GM12878 (cell line): ENCODE results near the gene PDXDC1. TPM values are rescaled to one million over a fixed set of nuclear protein-coding genes. Genes with fewer than 3 reads are reported as not detected.
"Not testable (repeated sequence)": the region's sequence is repeated elsewhere in the genome, so short reads cannot be mapped to it uniquely, and the experiment has no call there.

Experiments used
- ATAC-seq: fragments of 200-7000 bp; cut with Tn5 transposase; 3 replicates; pipeline ENCODE4 v1.9.1; 2020; ENCODE audit warnings: mild to moderate bottlenecking, moderate library complexity
- BruUV-seq: library from RNA; stranded (reverse); fragments of 400-500 nt; replicated peaks from 2 replicates; lab custom pipeline; 2021; lab: Mats Ljungman, UMichigan
- CTCF ChIA-PET: fragments of 300-600 bp; sonication (Branson Sonifier 250); formaldehyde crosslinking; extraction: SDS; loops from one replicate; lab custom pipeline; 2021; ENCODE audit warnings: inconsistent platforms; lab: Yijun Ruan, JAX
- POLR2A ChIA-PET: fragments of 350-600 bp; formaldehyde crosslinking; extraction: SDS; loops from one replicate; lab custom pipeline; 2021; ENCODE audit warnings: inconsistent platforms; lab: Charles Lee
- RAD21 ChIA-PET: fragments of 300-600 bp; sonication (Branson Sonifier 250); formaldehyde crosslinking; loops from one replicate; lab custom pipeline; 2023; ENCODE audit warnings: antibody characterized with exemption; ENCODE audit not compliant: unreplicated experiment; lab: Charles Lee
- SMC1A ChIA-PET: fragments of 300-600 bp; sonication (Branson Sonifier 250); formaldehyde crosslinking; loops from one replicate; lab custom pipeline; 2023; ENCODE audit not compliant: unreplicated experiment, uncharacterized antibody; lab: Charles Lee
- DNase-seq: peaks from one replicate; pipeline ENCODE4 v3.0.0-alpha.2; 2011; ENCODE audit warnings: low read depth, low spot score
- FAIRE-seq: peaks from 3 replicates; lab custom pipeline; 2011; peaks lifted over from hg19 to GRCh38; lab: Jason Lieb, UNC
- H2AFZ ChIP-seq: 2 replicates; pipeline ENCODE4 v1.6.0; 2011; ENCODE audit warnings: low read depth, low read length, control low read depth; ENCODE audit not compliant: control insufficient read depth
- H3K27ac ChIP-seq: 2 replicates; pipeline ENCODE4 v1.5.1; 2011; ENCODE audit warnings: control low read depth; ENCODE audit not compliant: control insufficient read depth, insufficient read depth
- H3K27me3 ChIP-seq, 2 experiments: replicated peaks in 1 of 2; 2 replicates each; pipeline versions ENCODE4 v1.6.0 to v1.6.1; 2011; ENCODE audit warnings: low read length in 1 of 2; ENCODE audit not compliant: control insufficient read depth in 2 of 2, insufficient read depth in 2 of 2
- H3K36me3 ChIP-seq, 2 experiments: 2 replicates each; pipeline ENCODE4 v1.5.1; 2011; ENCODE audit warnings: low read length in 1 of 2; ENCODE audit not compliant: control insufficient read depth in 2 of 2, insufficient read depth in 2 of 2
- H3K4me1 ChIP-seq: 2 replicates; pipeline ENCODE4 v1.6.1; 2011; ENCODE audit warnings: mild to moderate bottlenecking, low read length, moderate library complexity, mixed read lengths; ENCODE audit not compliant: control insufficient read depth, insufficient read depth
- H3K4me2 ChIP-seq: 2 replicates; pipeline ENCODE4 v1.6.0; 2011; ENCODE audit warnings: control low read depth; ENCODE audit not compliant: control insufficient read depth, insufficient read depth
- H3K4me3 ChIP-seq: fragments of 200-600 bp; sonication (generic); 2 replicates; pipeline ENCODE4 v1.5.1; 2016
- H3K79me2 ChIP-seq: 2 replicates; pipeline ENCODE4 v1.6.0; 2011; ENCODE audit warnings: low read length; ENCODE audit not compliant: control insufficient read depth, insufficient read depth
- H3K9ac ChIP-seq: 2 replicates; pipeline ENCODE4 v1.8.0; 2011; ENCODE audit warnings: low read length, control low read depth, mixed read lengths; ENCODE audit not compliant: control insufficient read depth, insufficient read depth
- H3K9me3 ChIP-seq: replicated peaks from 3 replicates; pipeline ENCODE4 v1.5.1; 2011; ENCODE audit warnings: mild to moderate bottlenecking, low read length; ENCODE audit not compliant: control insufficient read depth, insufficient read depth
- H4K20me1 ChIP-seq: 2 replicates; pipeline ENCODE4 v1.6.0; 2011; ENCODE audit not compliant: control insufficient read depth, insufficient read depth
- BACH1 ChIP-seq: fragments of 450-650 bp; IDR thresholded peaks from 2 replicates; pipeline ENCODE4 v1.6.1; 2017; ENCODE audit warnings: mild to moderate bottlenecking, borderline replicate concordance
- ESRRA ChIP-seq: IDR thresholded peaks from 2 replicates; pipeline ENCODE4 v1.6.1; 2012; ENCODE audit warnings: mild to moderate bottlenecking, low read length, improper control_type of control experiment
- EZH2 ChIP-seq: IDR thresholded peaks from 2 replicates; pipeline ENCODE4 v1.6.1; 2012; ENCODE audit warnings: low read depth, mild to moderate bottlenecking, control low read depth, inconsistent platforms, low read length, borderline replicate concordance; ENCODE audit not compliant: control insufficient read depth
- HCFC1 ChIP-seq: fragments of 150-350 bp; IDR thresholded peaks from 2 replicates; pipeline ENCODE4 v1.6.1; 2014; ENCODE audit warnings: low read length
- IKZF1 ChIP-seq: fragments of 450-650 bp; conservative IDR thresholded peaks from 2 replicates; pipeline ENCODE4 v1.6.1; 2017; ENCODE audit warnings: antibody characterized with exemption, mild to moderate bottlenecking
- MAX ChIP-seq: IDR thresholded peaks from 2 replicates; pipeline ENCODE4 v1.6.1; 2012; ENCODE audit warnings: low read depth, low read length, improper control_type of control experiment
- PAX8 ChIP-seq: fragments of 450-650 bp; IDR thresholded peaks from 2 replicates; pipeline ENCODE4 v1.6.1; 2017; ENCODE audit warnings: mild to moderate bottlenecking, moderate library complexity
- SMAD1 ChIP-seq: fragments of 450-650 bp; IDR thresholded peaks from 2 replicates; pipeline ENCODE4 v1.6.1; 2018; ENCODE audit warnings: mild to moderate bottlenecking, low read depth; ENCODE audit not compliant: partially characterized antibody
- ZBTB40 ChIP-seq: fragments of 450-650 bp; IDR thresholded peaks from 2 replicates; pipeline ENCODE4 v1.6.1; 2016; ENCODE audit warnings: mild to moderate bottlenecking, moderate library complexity, borderline replicate concordance
- ZNF207 ChIP-seq: fragments of 450-650 bp; IDR thresholded peaks from 2 replicates; pipeline ENCODE4 v1.6.1; 2014; ENCODE audit warnings: antibody characterized with exemption, mild to moderate bottlenecking, borderline replicate concordance
- WGBS: methylation state at CpG from one replicate; pipeline ENCODE4 v1.1.6; 2016; ENCODE audit warnings: low lambda C conversion rate; ENCODE audit not compliant: insufficient replicate concordance, insufficient coverage; ENCODE audit errors: missing lambda C conversion rate; 5-methylcytosine and 5-hydroxymethylcytosine counted together
- in situ Hi-C: fragments of 300-500 bp; cut with MboI; formaldehyde crosslinking; loops from 9 replicates; pipeline ENCODE4 v1.14.3; 2018; ENCODE audit warnings: mixed read lengths
- intact Hi-C: fragments of 100-400 bp; cut with micrococcal nuclease; formaldehyde crosslinking; loops from one replicate; pipeline ENCODE4 v1.14.2; 2022; ENCODE audit not compliant: unreplicated experiment
- polyA plus RNA-seq, 11 experiments: library from polyadenylated mRNA; depleted of rRNA in 4 of 11; unstranded in 6 of 11; stranded (reverse) in 5 of 11; fragments of >200 nt; fragmentation: Nextera tagmentation in 4 of 11; fragmentation: Illumina TruSeq in 1 of 11; extraction: Ambion mirVana in 4 of 11; extraction: Trizol in 1 of 11; gene quantifications; 1 replicate in 1 of 11; 2 replicates in 10 of 11; pipeline versions ENCODE4 v1.2.1 to v1.2.3, GENCODE V29; 2011 to 2016; ENCODE audit warnings: inconsistent platforms in 2 of 11, missing spikeins in 2 of 11, low read depth in 1 of 11
- total RNA-seq, 4 experiments: library from RNA; depleted of rRNA in 3 of 4; stranded (reverse); fragments of >200 nt in 3 of 4; fragmentation: Illumina TruSeq in 1 of 4; extraction: Trizol in 1 of 4; gene quantifications; 2 replicates each; pipeline versions ENCODE4 v1.2.1 to v1.2.3, GENCODE V29; 2013 to 2021
- TF ChIP-seq, protein P1 (sequence below): fragments of 450-650 bp; IDR thresholded peaks from 2 replicates; pipeline ENCODE4 v1.6.1; 2017; ENCODE audit warnings: mild to moderate bottlenecking, low read depth, inconsistent platforms; ENCODE audit not compliant: poor library complexity, severe bottlenecking

The PDXDC1 gene
- total and polyA plus RNA-seq, 10 of the 15 experiments (the other 5 are each of a cell fraction or from before 2014, with no cell fraction given), result 6.1 to 78.2 (median 53.8) TPM

DNA sequence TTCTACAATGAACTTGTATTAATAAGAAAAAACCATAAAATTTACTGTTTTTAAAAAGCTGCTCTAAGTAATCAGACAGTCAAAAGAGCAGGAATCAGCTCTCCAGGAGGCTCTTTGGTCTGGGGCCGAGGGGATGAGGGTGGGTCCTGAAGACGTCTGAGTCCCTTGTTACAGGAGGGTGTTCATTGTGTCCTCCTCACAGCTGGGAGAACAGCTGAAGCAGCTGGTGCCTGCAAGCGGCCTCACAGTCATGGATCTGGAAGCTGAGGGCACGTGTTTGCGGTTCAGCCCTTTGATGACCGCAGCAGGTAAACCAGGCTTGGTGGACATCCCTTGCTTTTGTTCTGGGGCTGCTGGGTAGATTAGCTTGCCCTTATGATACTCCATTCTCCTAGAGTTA, 54.9 kb downstream of the PDXDC1 start:
- 92% methylated on average over 6 of the region's 6 CpGs for WGBS
- FAIRE-seq, BruUV-seq, ATAC-seq, H4K20me1 ChIP-seq, H3K4me1 ChIP-seq, H3K4me3 ChIP-seq, POLR2A ChIA-PET, SMC1A ChIA-PET, intact Hi-C loops, in situ Hi-C loops, H3K27me3 ChIP-seq, H3K79me2 ChIP-seq, H3K9ac ChIP-seq, RAD21 ChIA-PET, H3K9me3 ChIP-seq, H3K4me2 ChIP-seq, DNase-seq, CTCF ChIA-PET, H2AFZ ChIP-seq, H3K27ac ChIP-seq: not testable (repeated sequence)
- peaks cover 21 to 24% of the 10 kb centered on the region in 2 experiments for H3K36me3 ChIP-seq

DNA sequence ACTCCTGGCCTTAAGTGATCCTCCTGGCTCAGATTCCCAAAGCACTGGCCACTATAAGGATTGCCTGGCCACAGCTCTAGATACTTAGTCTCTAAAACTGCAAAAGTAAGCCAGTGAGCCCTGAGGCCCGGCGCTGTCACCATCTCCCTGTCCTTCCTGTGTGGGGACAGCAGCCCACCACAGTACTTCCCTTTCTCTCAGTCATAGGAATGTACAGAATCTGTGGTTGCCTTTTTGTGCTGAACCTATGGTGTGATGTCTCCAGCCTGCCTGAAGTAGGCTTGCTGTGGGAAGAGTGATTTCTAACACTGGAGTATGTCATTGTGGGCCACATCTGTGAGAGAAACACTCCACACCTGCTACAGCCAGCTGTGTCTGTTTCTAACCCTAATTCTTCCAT, 56.4 kb downstream of the PDXDC1 start:
- ChIA-PET CTCF (no interaction called here), RAD21 (no interaction called here), POLR2A (interaction anchor here (0.6 kb wide), 1 partner anchor 1011 kb away, joined by 5 read pairs; no protein-coding TSS in a partner anchor), SMC1A (interaction anchor here (1.8 kb wide), 1 partner anchor 10 kb away, joined by 7 read pairs; no protein-coding TSS in a partner anchor)
- Histone ChIP-seq H3K4me3 (no peak overlapping the region), H3K27ac (no peak overlapping the region), H3K79me2 (no peaks in the 10 kb centered on the region), H3K27me3 (no peaks in the 10 kb centered on the region), H4K20me1 (no peaks in the 10 kb centered on the region), H3K9ac (no peak overlapping the region), H3K9me3 (no peaks in the 10 kb centered on the region), H2AFZ (no peak overlapping the region), H3K36me3 (peaks cover 24 to 29% of the 10 kb centered on the region in 2 experiments), H3K4me2 (no peak overlapping the region), H3K4me1 (no peaks in the 10 kb centered on the region)
- in situ Hi-C loops (no loop called here), intact Hi-C loops (no loop called here)
- 37% methylated on average over 2 of the region's 2 CpGs for WGBS
- ATAC-seq, result no peak
- no peak for FAIRE-seq
- DNase-seq, result no peak
- TF ChIP-seq EZH2 (no peak), ESRRA (no peak), ZNF207 (no peak), BACH1 (no peak), MAX (no peak), IKZF1 (no peak), PAX8 (no peak), SMAD1 (no peak), HCFC1 (no peak), ZBTB40 (no peak)
- TF ChIP-seq, protein P1, sequence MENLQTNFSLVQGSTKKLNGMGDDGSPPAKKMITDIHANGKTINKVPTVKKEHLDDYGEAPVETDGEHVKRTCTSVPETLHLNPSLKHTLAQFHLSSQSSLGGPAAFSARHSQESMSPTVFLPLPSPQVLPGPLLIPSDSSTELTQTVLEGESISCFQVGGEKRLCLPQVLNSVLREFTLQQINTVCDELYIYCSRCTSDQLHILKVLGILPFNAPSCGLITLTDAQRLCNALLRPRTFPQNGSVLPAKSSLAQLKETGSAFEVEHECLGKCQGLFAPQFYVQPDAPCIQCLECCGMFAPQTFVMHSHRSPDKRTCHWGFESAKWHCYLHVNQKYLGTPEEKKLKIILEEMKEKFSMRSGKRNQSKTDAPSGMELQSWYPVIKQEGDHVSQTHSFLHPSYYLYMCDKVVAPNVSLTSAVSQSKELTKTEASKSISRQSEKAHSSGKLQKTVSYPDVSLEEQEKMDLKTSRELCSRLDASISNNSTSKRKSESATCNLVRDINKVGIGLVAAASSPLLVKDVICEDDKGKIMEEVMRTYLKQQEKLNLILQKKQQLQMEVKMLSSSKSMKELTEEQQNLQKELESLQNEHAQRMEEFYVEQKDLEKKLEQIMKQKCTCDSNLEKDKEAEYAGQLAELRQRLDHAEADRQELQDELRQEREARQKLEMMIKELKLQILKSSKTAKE, result no peak
- BruUV-seq, result no TSS peak
